HG03139 (cell line): ENCODE results near the gene PRKCSH.
"Not testable (repeated sequence)": the region's sequence is repeated elsewhere in the genome, so short reads cannot be mapped to it uniquely, and the experiment has no call there.

Experiments used
- ATAC-seq: cut with Tn5 transposase; IDR thresholded peaks from one replicate; pipeline ENCODE4 v1.9.1; 2021; ENCODE audit not compliant: unreplicated experiment

The PRKCSH gene

GRCh38 chr19:11435057-11435832 lies at the start of gene PRKCSH, which contains the start of gene ODAD3:
TSS of gene PRKCSH (plus strand) at chr19:11435635. CDS start at chr19:11436118, 483 bp downstream.
TSS of gene ODAD3 (minus strand) at chr19:11435121. CDS start at chr19:11435016, 105 bp downstream.
- peak; percentile 85 for ATAC-seq

GRCh38 chr19:11387162-11388034 lies 48.0 kb upstream of the PRKCSH start:
- no peak for ATAC-seq

DNA sequence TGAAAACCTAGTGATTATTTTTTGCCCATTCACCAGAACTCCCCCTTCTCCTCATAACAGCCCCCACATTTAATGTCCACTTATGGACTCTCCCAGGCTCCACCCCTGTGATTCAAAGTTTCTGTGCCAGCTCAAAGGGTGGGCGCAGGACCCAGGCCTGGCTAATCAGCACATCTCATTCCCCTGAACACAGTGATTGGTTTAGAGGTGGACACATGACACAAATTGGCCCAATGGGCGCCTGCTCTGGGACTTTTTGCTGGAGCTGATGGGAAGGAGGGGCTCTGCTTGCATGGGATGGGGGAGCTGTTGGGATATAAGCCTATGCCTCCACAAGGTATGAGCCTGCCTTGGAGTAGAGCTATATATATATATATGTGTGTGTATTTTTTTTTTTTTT lies 45.1 kb upstream of the PRKCSH start:
- ATAC-seq: no peak

- ATAC-seq: no peak
Measured at GRCh38 chr19:11390933-11391680, 44.3 kb upstream of the PRKCSH start.

DNA sequence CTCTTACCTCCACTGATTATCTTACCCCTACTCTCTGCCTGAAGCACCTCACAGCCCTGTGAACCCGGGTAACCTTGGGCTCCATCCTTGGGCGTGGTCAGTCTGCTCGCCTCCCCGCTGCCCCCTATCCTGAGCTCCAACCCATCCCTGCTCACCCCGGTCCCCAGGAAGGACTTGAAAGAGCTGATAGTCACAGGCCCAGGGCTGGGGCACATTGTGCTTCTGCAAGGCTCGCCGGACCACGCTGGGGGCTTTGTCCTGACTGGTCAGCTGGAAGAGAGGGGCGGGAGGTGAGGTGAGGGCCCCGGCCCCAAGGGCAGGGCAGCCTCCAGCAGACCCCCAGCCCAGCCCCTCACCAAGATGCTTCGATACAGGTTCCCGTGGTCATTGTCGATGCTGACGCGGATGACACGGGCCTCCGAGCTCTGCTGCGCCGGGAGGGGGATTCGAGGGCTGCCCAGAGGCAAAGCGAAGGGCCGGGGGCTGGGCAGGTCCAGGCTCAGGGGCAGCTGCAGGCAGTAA lies 38.3 kb upstream of the PRKCSH start:
- ATAC-seq: no peak

- ATAC-seq: no peak
Measured at GRCh38 chr19:11399667-11400066, 35.8 kb upstream of the PRKCSH start.

- ATAC-seq: no peak
Measured at GRCh38 chr19:11400798-11401197, 34.6 kb upstream of the PRKCSH start.

DNA sequence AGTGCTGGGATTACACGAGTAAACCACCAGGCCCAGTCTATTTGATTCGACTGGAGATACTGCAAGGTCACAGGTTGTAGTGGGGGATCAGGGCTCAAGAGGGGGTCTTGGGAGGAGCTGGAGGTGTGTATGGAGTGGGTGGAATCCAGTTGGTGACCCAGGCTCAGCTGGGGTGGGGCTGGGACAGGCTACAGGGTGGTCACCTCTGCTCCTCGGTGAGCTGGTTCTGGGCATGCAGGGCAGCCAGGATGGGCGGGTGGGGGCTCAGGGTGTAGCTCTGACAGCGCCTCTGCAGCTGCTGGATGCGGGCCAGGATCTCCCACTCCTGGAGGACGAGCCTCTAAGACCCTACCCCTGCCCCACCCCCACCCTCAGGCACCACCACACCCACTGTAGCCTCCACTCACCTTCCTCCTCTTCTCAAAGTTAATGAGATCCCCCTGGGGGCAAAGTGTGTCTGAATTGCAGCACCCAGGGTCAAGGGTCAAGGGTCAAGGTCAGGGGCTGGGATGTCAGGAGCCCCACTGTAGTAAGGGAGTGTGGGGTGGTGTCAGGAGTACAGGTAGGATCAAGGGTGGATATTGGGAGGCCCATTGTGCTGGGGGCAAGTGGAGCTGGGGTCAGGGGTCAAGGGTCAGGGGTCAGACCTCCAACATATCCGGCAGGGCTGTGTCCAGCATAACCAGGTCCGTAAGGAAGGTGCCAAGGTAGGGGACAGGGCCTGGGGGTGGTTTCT lies 33.5 kb upstream of the PRKCSH start:
- no peak for ATAC-seq

- no peak for ATAC-seq
Measured at GRCh38 chr19:11404588-11405222, 30.7 kb upstream of the PRKCSH start.

GRCh38 chr19:11405846-11406643 lies 29.4 kb upstream of the PRKCSH start:
- ATAC-seq: no peak

GRCh38 chr19:11406703-11407236 lies 28.7 kb upstream of the PRKCSH start:
- ATAC-seq: not testable (repeated sequence)

GRCh38 chr19:11408591-11408990 lies 26.8 kb upstream of the PRKCSH start:
- ATAC-seq: no peak

DNA sequence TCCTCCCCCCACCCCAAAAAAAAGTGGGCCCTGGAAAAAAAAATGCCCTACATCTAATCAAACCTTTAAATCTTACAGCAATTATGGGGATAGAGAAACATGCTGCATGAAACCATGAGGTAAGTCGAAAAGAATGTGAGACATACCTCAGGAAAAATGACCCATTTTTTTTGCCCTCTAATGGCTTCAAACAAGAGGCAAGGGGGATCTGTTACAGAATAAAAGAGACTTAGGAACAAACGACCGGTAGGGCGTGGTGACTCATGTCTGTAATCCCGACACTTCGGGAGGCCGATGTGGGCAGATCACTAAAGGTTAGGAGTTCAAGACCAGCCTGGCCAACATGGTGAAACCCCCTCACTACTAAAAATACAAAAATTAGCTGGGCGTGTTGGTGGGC lies 24.8 kb upstream of the PRKCSH start:
- no peak for ATAC-seq

DNA sequence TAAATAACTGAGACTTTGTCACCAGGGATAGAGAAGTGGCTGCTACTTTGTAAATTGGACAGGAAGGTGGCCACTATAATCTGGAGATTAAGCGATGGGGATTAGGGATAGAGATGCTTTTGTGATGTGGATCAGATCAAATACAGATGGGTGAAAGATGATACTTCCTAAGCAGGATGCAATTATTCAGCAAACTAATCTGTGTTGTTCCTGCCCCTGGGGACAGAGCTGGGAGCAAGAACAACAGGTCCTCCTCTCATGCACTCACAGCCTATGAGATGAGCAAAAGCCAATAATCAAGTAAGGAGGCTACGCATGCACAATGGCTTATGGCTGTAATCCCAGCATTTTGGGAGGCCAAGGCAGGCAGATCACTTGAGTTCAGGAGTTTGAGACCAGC lies 20.9 kb upstream of the PRKCSH start:
- ATAC-seq: no peak

DNA sequence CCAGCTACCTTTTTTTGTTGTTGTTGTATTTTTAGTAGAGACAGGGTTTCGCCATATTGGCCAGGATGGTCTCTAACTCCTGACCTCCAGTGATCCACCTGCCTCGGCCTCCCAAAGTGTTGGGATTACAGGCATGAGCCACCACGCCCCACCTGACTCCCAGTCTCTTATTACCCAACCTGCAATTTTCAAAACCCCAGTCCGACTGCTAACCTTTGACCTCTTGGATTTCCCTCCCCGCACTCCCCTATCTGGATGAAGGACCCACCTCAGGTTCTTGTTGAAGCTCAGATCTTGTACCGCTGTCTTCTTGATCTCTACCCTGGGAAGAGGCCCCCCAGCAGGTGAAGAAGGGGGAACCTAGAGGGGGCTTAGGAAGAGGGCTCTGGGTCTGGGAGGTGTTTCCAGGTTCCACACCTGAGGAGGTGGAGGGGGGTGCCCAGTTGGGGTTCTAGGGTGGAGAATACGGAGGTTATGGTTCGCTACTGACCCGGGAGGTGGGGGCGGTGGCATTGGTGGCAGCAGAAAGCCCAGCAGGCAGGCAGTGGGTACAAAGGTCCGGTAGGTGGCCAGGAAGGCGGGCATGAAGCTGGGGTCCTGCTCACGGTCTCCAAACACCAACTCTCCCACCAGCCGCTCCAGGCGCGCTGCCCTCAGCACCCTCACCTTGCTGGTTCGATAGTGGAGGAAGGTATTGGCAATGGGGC lies 18.9 kb upstream of the PRKCSH start:
- ATAC-seq: no peak

GRCh38 chr19:11418094-11418548 lies 17.3 kb upstream of the PRKCSH start:
- no peak for ATAC-seq

DNA sequence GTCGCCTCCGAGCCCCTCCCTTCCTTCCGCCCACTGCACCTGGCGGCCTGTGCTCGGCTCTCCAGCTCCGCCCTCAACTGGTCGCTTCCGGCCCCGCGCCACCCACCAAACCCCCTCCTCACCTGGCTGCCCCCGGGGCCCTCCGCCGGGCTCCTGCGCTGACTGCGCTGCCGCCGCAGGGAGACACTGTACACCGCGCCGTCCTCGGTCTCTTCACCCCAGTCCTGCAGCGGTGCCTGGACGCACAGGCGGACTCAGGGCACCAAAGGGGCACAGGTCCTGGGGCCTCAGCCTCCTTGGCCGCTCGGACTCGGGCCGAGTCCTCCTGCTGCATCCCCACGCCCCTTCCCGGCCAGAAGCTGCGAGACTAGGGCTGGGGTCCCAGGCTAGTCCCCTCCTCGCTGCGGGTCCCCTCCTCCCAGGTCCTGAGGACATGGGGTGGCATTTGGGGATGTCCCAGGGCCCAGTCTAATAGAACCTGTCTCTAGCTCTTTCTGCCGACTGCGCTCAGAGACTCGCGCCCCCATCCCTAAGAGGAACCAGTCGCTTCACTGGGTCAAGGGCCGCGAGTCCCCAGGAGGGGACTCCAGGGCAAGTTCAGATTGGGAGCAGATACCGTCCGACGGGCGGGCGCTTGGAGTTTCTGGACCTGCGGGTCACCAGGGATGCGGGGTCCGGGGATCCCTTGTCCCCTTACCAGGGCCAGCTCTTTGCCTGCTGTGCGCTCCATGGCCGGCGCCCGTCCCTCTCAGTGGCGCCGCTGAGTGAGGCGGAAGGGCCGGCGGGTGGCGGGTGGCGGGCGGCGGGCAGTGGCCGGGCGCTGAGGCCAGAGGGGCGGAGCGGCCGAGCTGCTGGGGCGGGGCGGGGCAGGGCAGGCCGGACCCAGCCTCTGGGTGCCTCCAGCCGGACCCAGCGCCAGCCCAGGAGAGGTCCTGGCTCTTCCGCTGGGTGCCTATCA lies 16.6 kb upstream of the PRKCSH start, which contains the start of gene RGL3:
Gene RGL3 (minus strand): TSS at position 766 of the 958 bp plus-strand sequence. CDS start 36 bp downstream, at position 730.
- no peak for ATAC-seq
